GM19238 (cell line): ENCODE data around the gene FTHL17.
A peak's percentile ranks its signal among the peaks of the same experiment; 100 is the strongest.

ENCODE experiments used
- DNase-seq: peaks from one replicate; pipeline ENCODE4 v3.0.0; 2011; ENCODE audit warnings: low spot score; ENCODE audit not compliant: insufficient read length

The FTHL17 gene

GRCh38 chrX:31038575-31039326, 33.1 kb downstream of the FTHL17 start:
- peak; percentile 6 for DNase-seq

DNA sequence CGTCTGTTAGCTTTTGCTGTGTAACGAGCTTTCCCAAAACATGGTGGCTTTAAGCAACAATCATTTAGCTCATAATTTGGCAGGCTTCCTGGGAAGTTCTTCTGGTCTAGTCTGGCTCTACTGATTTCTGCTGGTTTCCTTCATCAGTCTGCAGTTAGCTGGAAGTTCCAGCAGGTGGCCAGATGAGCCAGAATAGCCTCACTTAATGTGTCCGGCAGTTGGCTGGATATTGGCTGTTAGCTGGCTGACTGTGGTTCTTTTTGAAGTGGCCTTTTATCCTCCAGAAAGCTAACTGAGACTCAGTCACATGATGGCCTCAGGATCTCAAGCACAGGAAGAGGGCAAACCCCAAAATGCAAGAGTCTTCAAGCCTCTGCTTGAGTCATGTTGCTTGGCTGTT, 34.9 kb downstream of the FTHL17 start:
- DNase-seq: peak; percentile 27

GRCh38 chrX:31027351-31027750, 44.5 kb downstream of the FTHL17 start:
- DNase-seq: no peak

DNA sequence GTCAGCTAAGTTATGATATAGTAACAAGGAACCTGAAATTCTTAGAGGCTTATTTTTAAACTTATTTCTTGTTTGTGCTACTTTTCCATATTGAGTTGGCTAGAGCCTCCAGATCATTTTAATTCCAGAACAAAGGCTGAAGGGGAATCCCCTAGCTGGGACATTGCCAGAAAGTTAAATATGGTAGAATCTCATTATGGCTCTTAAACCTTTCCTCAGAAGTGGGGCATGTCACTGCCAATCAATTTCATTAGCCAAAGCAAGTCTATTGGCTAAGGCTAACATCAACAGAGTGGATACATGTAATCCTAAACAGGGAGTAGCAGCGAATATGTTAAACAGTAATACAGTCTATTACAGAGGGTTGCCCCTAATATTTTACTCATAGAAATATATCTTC, 47.0 kb downstream of the FTHL17 start:
- DNase-seq: no peak

DNA sequence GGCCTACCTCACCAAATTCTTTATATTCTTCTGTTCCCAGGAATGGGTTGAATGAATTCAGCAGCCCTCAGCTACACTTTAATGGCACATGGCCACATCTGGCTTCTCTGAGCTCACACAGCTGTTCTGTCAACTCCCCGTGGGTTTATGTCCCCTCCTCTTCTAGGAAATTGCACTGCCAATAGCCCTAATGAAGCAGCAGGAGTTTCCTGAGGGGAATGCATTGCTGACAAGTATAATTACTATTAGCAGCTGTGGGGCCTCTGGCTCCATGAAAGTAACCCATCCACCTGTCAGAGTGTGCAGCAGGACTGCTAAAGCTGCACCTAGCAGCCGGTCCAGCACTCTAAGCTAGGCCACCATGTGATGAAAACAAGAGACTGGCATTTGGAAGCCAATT, 50.3 kb downstream of the FTHL17 start:
- no peak for DNase-seq
